Suprapubic skin (tissue), 4 donors: ENCODE results near the gene FBXL12. TPM values are rescaled to one million over a fixed set of nuclear protein-coding genes. Genes with fewer than 3 reads are reported as not detected.

Experiments
- DNase-seq, 2 donors: peaks; one replicate each; pipeline ENCODE4 v3.0.0-alpha.2; 2019; ENCODE audit warnings: low spot score in 2 of 2
- H3K27ac ChIP-seq: fragments of 200-600 bp; sonication (generic); one replicate; pipeline ENCODE4 v1.5.1; 2019
- H3K27me3 ChIP-seq: fragments of 200-600 bp; sonication (generic); one replicate; pipeline ENCODE4 v1.5.1; 2019
- H3K36me3 ChIP-seq: fragments of 200-600 bp; sonication (generic); one replicate; pipeline ENCODE4 v1.5.1; 2019
- H3K4me1 ChIP-seq: fragments of 200-600 bp; sonication (generic); one replicate; pipeline ENCODE4 v1.5.1; 2019
- H3K4me3 ChIP-seq: fragments of 200-600 bp; sonication (generic); one replicate; pipeline ENCODE4 v1.5.1; 2019; ENCODE audit warnings: mild to moderate bottlenecking
- H3K9me3 ChIP-seq: fragments of 200-600 bp; sonication (generic); one replicate; pipeline ENCODE4 v1.5.1; 2019
- EP300 ChIP-seq: sonication (generic); formaldehyde crosslinking; IDR thresholded peaks from one replicate; pipeline ENCODE4 v1.6.1; 2017; ENCODE audit warnings: antibody characterized with exemption
- POLR2A ChIP-seq, 2 donors: fragments of 450-650 bp; IDR thresholded peaks; one replicate each; pipeline ENCODE4 v1.6.1; 2017; ENCODE audit warnings: antibody characterized with exemption in 2 of 2, mild to moderate bottlenecking in 2 of 2, moderate library complexity in 2 of 2
- POLR2AphosphoS5 ChIP-seq, 3 donors: sonication (generic); formaldehyde crosslinking; IDR thresholded peaks; one replicate each; pipeline ENCODE4 v1.6.1; 2017; ENCODE audit warnings: antibody characterized with exemption in 3 of 3
- WGBS: methylation state at CpG from one replicate; pipeline ENCODE4 v1.1.5; 2018; 5-methylcytosine and 5-hydroxymethylcytosine counted together
- total RNA-seq, 4 donors: library from RNA; depleted of rRNA; stranded (reverse); fragments of >200 nt; gene quantifications; one replicate each; pipeline ENCODE4 v1.1.0, GENCODE V29; 2016
- TF ChIP-seq, protein P1 (sequence below), 2 donors: fragments of 200-600 bp in 1 of 2; fragments of 450-650 bp in 1 of 2; sonication (generic) in 1 of 2; IDR thresholded peaks; one replicate each; pipeline ENCODE4 v1.5.1; 2016 to 2019; ENCODE audit warnings: antibody characterized with exemption in 2 of 2, mild to moderate bottlenecking in 1 of 2, moderate library complexity in 1 of 2

FBXL12 gene
- total RNA-seq, 4 donors from 2014 or later = 22.2 to 39.9 (median 29.8) TPM

DNA sequence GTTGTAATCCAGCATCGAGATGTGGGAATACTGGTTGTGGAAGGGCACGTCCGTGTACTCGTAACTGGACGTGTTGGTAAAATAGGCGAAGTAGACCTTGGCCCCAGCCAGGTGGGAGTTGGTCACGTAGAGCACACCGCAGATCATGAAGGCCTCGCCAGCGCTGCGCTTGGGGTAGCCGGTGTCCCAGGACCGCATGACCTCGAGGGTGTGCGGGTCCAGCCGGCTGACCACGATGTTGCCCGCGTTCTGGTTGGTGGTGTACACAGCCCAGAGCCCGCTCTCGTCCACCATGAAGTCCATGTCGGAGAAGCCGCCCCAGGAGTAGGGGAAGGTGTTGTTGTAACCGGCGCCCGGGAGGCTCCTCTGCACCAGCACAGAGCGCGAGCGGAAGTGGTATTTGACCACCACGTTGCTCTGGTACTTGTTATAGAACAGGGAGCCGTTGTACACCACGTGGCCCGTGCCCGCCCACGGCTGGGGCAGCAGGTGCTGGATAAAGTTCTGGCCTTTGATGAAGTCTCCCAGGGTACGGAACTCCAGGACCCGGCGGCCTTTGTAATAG, 35.5 kb upstream of the FBXL12 start:
- Histone ChIP-seq H3K27me3 (no peaks in the 10 kb centered on the region), H3K36me3 (peaks cover 41% of the 10 kb centered on the region), H3K4me1 (no peaks in the 10 kb centered on the region), H3K27ac (no peak overlapping the region), H3K9me3 (no peaks in the 10 kb centered on the region), H3K4me3 (no peak overlapping the region)
- TF ChIP-seq POLR2AphosphoS5 (IDR thresholded peaks at IDR 0.05) (no peak), EP300 (no peak), POLR2A (IDR thresholded peaks at IDR 0.05) (no peak)
- TF ChIP-seq, protein P1, sequence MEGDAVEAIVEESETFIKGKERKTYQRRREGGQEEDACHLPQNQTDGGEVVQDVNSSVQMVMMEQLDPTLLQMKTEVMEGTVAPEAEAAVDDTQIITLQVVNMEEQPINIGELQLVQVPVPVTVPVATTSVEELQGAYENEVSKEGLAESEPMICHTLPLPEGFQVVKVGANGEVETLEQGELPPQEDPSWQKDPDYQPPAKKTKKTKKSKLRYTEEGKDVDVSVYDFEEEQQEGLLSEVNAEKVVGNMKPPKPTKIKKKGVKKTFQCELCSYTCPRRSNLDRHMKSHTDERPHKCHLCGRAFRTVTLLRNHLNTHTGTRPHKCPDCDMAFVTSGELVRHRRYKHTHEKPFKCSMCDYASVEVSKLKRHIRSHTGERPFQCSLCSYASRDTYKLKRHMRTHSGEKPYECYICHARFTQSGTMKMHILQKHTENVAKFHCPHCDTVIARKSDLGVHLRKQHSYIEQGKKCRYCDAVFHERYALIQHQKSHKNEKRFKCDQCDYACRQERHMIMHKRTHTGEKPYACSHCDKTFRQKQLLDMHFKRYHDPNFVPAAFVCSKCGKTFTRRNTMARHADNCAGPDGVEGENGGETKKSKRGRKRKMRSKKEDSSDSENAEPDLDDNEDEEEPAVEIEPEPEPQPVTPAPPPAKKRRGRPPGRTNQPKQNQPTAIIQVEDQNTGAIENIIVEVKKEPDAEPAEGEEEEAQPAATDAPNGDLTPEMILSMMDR (IDR thresholded peaks at IDR 0.05) = no peak
- no peak for DNase-seq
- 94% methylated on average over 38 of the region's 38 CpGs for WGBS

DNA sequence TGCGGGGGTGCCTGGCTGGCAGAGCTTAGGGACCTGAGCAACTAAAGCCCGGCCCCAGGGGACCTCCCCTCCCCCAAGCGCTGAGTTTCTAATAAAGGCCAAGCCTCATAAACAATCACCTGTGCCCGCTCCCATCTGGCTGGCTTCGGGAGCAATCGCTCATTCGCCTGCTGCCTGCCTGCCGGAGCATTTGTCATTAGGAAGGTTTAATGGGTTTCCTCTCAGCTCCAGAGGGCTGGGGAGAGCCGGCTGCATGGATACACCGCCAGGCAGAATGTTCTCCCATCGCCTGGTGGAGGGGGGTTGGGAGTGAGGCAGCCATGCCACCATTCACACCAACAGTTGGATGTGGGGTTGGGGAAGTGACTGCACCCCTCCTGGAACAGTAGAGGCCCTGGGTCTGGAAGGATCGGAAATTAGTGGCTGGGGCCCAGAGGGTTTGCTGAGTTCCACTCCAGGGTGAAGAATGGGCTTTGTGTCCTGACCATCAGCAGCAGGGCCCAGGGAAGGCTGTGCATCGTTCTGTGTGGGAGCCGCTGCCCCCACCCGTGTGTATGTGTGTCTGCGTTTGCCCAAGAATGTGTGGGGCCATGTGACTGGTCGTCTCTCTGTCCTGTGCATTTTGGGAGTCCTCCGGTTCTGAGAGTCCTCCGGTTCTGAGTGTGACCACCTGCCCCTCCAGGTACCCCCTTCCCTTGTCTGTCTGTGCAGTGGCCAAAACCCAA, 31.5 kb upstream of the FBXL12 start:
- TF ChIP-seq POLR2A (IDR thresholded peaks at IDR 0.05) = no peak
- no peak for TF ChIP-seq POLR2AphosphoS5 (IDR thresholded peaks at IDR 0.05)
- TF ChIP-seq, protein P1 (IDR thresholded peaks at IDR 0.05) = no peak
- no peak for TF ChIP-seq EP300
- no peak overlapping the region for H3K27ac ChIP-seq
- peaks cover 15% of the 10 kb centered on the region for H3K4me1 ChIP-seq
- DNase-seq = no peak
- H3K4me3 ChIP-seq = no peak overlapping the region
- peaks cover 47% of the 10 kb centered on the region for H3K36me3 ChIP-seq
- 63% methylated on average over 11 of the region's 19 CpGs for WGBS
- H3K27me3 ChIP-seq = no peaks in the 10 kb centered on the region
- no peaks in the 10 kb centered on the region for H3K9me3 ChIP-seq

DNA sequence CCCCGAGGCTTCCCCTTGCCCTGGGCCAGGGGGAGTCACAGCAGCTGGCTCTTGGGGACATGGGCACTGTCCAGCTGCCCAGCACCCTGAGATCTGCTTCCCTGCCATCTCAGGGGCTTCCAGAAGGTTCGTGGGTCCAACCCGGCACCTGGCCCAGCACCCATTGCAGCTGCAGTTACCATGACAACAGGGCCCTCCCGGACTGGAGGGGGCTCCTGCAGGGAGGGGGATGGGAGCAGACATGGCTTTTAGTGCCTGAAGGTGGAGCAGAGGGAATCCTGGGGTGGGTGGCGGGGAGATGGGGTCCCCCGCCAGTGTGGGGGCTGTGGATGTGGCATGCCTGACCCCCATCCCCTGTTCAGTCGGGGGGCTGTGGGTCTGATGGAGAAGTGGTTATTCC, 30.9 kb upstream of the FBXL12 start:
- TF ChIP-seq EP300 (no peak), POLR2AphosphoS5 (IDR thresholded peaks at IDR 0.05) (no peak), POLR2A (IDR thresholded peaks at IDR 0.05) (no peak)
- TF ChIP-seq, protein P1 (IDR thresholded peaks at IDR 0.05) = no peak
- Histone ChIP-seq H3K36me3 (peaks cover 50% of the 10 kb centered on the region), H3K4me3 (no peak overlapping the region), H3K27me3 (no peaks in the 10 kb centered on the region), H3K9me3 (no peaks in the 10 kb centered on the region), H3K4me1 (peaks cover 15% of the 10 kb centered on the region), H3K27ac (no peak overlapping the region)
- WGBS = no CpG with 5 or more reads among the region's 7 CpGs
- no peak for DNase-seq

DNA sequence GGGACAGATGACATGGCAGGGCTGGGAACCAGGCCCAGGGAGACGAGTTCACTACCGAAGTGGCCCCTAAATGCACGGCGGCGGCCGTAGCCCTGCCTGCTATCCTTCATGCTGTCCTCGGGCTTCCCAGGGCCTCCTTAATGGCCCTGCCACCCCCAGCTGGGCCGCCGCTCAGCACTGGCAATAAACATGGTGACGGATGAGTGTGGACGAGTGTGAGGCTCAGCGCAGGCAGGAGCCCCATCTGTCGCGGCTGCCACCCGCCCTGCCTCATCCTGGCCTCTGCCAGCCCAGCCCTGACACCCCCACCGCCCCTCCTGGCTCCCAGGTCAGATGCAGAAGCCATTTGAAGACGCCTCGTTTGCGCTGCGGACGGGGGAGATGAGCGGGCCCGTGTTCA, 29.9 kb upstream of the FBXL12 start:
- 94% methylated on average over 9 of the region's 23 CpGs for WGBS
- peaks cover 51% of the 10 kb centered on the region for H3K36me3 ChIP-seq
- no peak for TF ChIP-seq POLR2A (IDR thresholded peaks at IDR 0.05)
- TF ChIP-seq POLR2AphosphoS5 (IDR thresholded peaks at IDR 0.05) = no peak
- TF ChIP-seq, protein P1 (IDR thresholded peaks at IDR 0.05) = no peak
- TF ChIP-seq EP300 = no peak
- DNase-seq = no peak
- peaks cover 15% of the 10 kb centered on the region for H3K4me1 ChIP-seq
- H3K9me3 ChIP-seq = no peaks in the 10 kb centered on the region
- no peak overlapping the region for H3K27ac ChIP-seq
- no peaks in the 10 kb centered on the region for H3K27me3 ChIP-seq
- H3K4me3 ChIP-seq = no peak overlapping the region

DNA sequence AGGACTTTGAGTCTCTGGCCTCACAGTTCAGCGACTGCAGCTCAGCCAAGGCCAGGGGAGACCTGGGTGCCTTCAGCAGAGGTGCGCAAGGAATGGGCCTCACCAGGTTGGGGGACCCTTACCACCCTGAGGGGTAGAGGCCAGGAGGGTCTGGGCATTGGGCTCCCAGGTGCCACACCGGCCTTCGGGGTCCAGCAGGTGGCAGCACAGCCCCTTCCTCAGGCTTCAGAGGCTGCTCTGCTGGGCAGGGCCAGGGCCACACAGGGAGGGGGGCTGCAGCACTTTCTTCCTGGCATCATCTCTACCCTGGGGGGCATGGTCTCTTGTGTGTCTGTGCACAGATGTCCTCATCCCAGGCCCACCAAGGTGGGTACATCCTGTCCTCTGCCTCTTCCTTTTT, 29.2 kb upstream of the FBXL12 start:
- peaks cover 15% of the 10 kb centered on the region for H3K4me1 ChIP-seq
- no CpG with 5 or more reads among the region's 4 CpGs for WGBS
- DNase-seq = no peak
- no peak overlapping the region for H3K4me3 ChIP-seq
- H3K27ac ChIP-seq = no peak overlapping the region
- peaks cover 57% of the 10 kb centered on the region for H3K36me3 ChIP-seq
- H3K9me3 ChIP-seq = no peaks in the 10 kb centered on the region
- no peaks in the 10 kb centered on the region for H3K27me3 ChIP-seq
- TF ChIP-seq POLR2A (IDR thresholded peaks at IDR 0.05) = no peak
- TF ChIP-seq, protein P1 (IDR thresholded peaks at IDR 0.05) = peak; percentile 15 to 24
- no peak for TF ChIP-seq POLR2AphosphoS5 (IDR thresholded peaks at IDR 0.05)
- no peak for TF ChIP-seq EP300
